GM19468 (cell line): ENCODE data around the gene BARX2.

ENCODE experiments used
- ATAC-seq: cut with Tn5 transposase; IDR thresholded peaks from one replicate; pipeline ENCODE4 v1.9.1; 2021; ENCODE audit warnings: mild to moderate bottlenecking, moderate library complexity, moderate number of reproducible peaks; ENCODE audit not compliant: unreplicated experiment; ENCODE audit errors: extremely low read depth

The BARX2 gene

GRCh38 chr11:129427816-129428406, 52.3 kb downstream of the BARX2 start:
- no peak for ATAC-seq

GRCh38 chr11:129428557-129428956, 52.9 kb downstream of the BARX2 start:
- ATAC-seq = no peak

GRCh38 chr11:129434641-129435498, 59.2 kb downstream of the BARX2 start:
- no peak for ATAC-seq

- ATAC-seq = no peak
Measured at GRCh38 chr11:129435499-129436245, 60.0 kb downstream of the BARX2 start.

GRCh38 chr11:129436573-129436972, 60.9 kb downstream of the BARX2 start:
- no peak for ATAC-seq

- no peak for ATAC-seq
Measured at GRCh38 chr11:129440028-129440713, 64.5 kb downstream of the BARX2 start.

GRCh38 chr11:129442171-129442570, 66.5 kb downstream of the BARX2 start:
- ATAC-seq = no peak

GRCh38 chr11:129443276-129443675, 67.6 kb downstream of the BARX2 start:
- no peak for ATAC-seq

- no peak for ATAC-seq
Measured at GRCh38 chr11:129444274-129444673, 68.6 kb downstream of the BARX2 start.

- ATAC-seq = no peak
Measured at GRCh38 chr11:129445226-129445625, 69.6 kb downstream of the BARX2 start.

GRCh38 chr11:129446572-129446971, 70.9 kb downstream of the BARX2 start:
- no peak for ATAC-seq

- no peak for ATAC-seq
Measured at GRCh38 chr11:129447654-129448239, 72.1 kb downstream of the BARX2 start.

- ATAC-seq = no peak
Measured at GRCh38 chr11:129451524-129451923, 75.9 kb downstream of the BARX2 start.

GRCh38 chr11:129453293-129453721, 77.7 kb downstream of the BARX2 start:
- no peak for ATAC-seq

GRCh38 chr11:129455101-129455500, 79.5 kb downstream of the BARX2 start:
- no peak for ATAC-seq

- no peak for ATAC-seq
Measured at GRCh38 chr11:129455756-129456655, 80.4 kb downstream of the BARX2 start.

- no peak for ATAC-seq
Measured at GRCh38 chr11:129457321-129457720, 81.7 kb downstream of the BARX2 start.

- no peak for ATAC-seq
Measured at GRCh38 chr11:129458278-129458677, 82.6 kb downstream of the BARX2 start.
